ENCODE data around the gene DSG4.

Gene DSG4

GRCh38 chr18:31451625-31452024 is 75.0 kb downstream of the DSG4 start:
- DNase-seq = no peak

GRCh38 chr18:31454066-31454708 is 77.6 kb downstream of the DSG4 start:
- DNase-seq = no peak

Measured in GOT3 (cell line).